ENCODE measurements around the gene MARK4.

DNA sequence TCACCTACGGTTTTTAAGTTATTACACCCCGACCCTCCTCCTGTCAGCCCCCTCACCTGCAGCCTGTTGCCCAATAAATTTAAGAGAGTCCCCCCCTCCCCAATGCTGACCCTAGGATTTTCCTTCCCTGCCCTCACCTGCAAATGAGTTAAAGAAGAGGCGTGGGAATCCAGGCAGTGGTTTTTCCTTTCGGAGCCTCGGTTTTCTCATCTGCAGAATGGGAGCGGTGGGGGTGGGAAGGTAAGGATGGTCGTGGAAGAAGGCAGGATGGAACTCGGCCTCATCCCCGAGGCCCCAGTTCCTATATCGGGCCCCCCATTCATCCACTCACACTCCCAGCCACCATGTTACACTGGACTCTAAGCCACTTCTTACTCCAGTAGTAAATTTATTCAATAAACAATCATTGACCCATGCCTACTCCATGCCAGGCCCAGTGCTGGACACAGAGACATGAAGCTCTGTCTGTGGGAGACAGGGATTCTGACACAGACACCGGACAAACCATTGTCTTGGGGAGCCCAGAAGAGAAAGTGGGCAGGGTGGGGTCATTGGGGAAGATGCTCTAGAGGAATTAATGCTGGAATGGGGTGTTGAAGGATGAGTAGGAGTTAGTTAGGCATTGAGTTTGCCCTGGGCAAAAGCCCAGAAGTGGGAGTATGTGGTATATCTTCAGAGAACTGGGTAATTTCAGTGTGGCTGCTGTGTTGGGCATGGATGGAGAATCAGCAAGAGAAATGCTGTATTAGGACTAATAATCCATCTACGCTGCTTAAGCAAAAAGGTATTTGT is 52.4 kb downstream of the MARK4 start:
- TF ChIP-seq CTCF (IDR thresholded peaks at IDR 0.05; ENCODE audit: insufficient read depth, low read length) (no peak), POLR2AphosphoS5 (IDR thresholded peaks at IDR 0.05; ENCODE audit: low read depth) (no peak), REST (IDR thresholded peaks at IDR 0.05; ENCODE audit: insufficient replicate concordance, low read depth) (no peak), GABPA (IDR thresholded peaks at IDR 0.05; ENCODE audit: low read depth) (no peak), SPI1 (IDR thresholded peaks at IDR 0.05; ENCODE audit: borderline replicate concordance, low read depth) (no peak)

Data from HL-60 (cell line).